Glomerular visceral epithelial cell (primary cell): ENCODE results near the gene TCF25.
"Not testable (repeated sequence)": the region's sequence is repeated elsewhere in the genome, so short reads cannot be mapped to it uniquely, and the experiment has no call there.

Experiments
- DNase-seq: peaks from one replicate; pipeline ENCODE4 v3.0.0-alpha.2; 2016; ENCODE audit errors: extremely low spot score

Gene TCF25

GRCh38 chr16:89918453-89919347 lies 45.3 kb downstream of the TCF25 start, which contains the start of gene MC1R:
Gene MC1R, plus strand, starts transcription at chr16:89918862. Its CDS starts 397 bp downstream, at chr16:89919259.
- DNase-seq, result no peak

- no peak for DNase-seq
Measured at GRCh38 chr16:89919535-89920406, 46.4 kb downstream of the TCF25 start.

GRCh38 chr16:89920723-89921122 lies 47.3 kb downstream of the TCF25 start:
- peak; percentile 37 for DNase-seq

- no peak for DNase-seq
Measured at GRCh38 chr16:89921131-89921701, 47.8 kb downstream of the TCF25 start.

- DNase-seq, result peak; percentile 91
Measured at GRCh38 chr16:89921702-89922476, 48.5 kb downstream of the TCF25 start.

GRCh38 chr16:89922477-89922883 lies 49.1 kb downstream of the TCF25 start:
- DNase-seq, result peak; percentile 90

- peak; percentile 88 for DNase-seq
Measured at GRCh38 chr16:89922884-89923639, 49.7 kb downstream of the TCF25 start, which contains the start of gene TUBB3. Gene TUBB3, plus strand, starts transcription at chr16:89923342. Its CDS starts 60 bp downstream, at chr16:89923402.

GRCh38 chr16:89923640-89924296 lies 50.4 kb downstream of the TCF25 start:
- no peak for DNase-seq

- DNase-seq, result peak; percentile 43
Measured at GRCh38 chr16:89924297-89924924, 51.0 kb downstream of the TCF25 start.

- no peak for DNase-seq
Measured at GRCh38 chr16:89924925-89925307, 51.5 kb downstream of the TCF25 start.

GRCh38 chr16:89925596-89926079 lies 52.2 kb downstream of the TCF25 start:
- DNase-seq, result peak; percentile 31

GRCh38 chr16:89931305-89931896 lies 58.0 kb downstream of the TCF25 start:
- no peak for DNase-seq

- no peak for DNase-seq
Measured at GRCh38 chr16:89931964-89932363, 58.6 kb downstream of the TCF25 start.

- not testable (repeated sequence) for DNase-seq
Measured at GRCh38 chr16:89934019-89934418, 60.6 kb downstream of the TCF25 start.

- DNase-seq, result no peak
Measured at GRCh38 chr16:89934611-89935553, 61.5 kb downstream of the TCF25 start.

GRCh38 chr16:89935620-89936019 lies 62.2 kb downstream of the TCF25 start:
- DNase-seq, result not testable (repeated sequence)

GRCh38 chr16:89936034-89936433 lies 62.6 kb downstream of the TCF25 start:
- no peak for DNase-seq

- DNase-seq, result no peak
Measured at GRCh38 chr16:89936508-89936907, 63.1 kb downstream of the TCF25 start.
